Parietal lobe (tissue), 2 donors: ENCODE results near the gene SLC22A6. TPM values are rescaled to one million over a fixed set of nuclear protein-coding genes. Genes with fewer than 3 reads are reported as not detected.

Experiments used
- small RNA-seq: library from RNA; depleted of rRNA; stranded (forward); fragments of <200 nt; gene quantifications from one replicate; pipeline ENCODE3, GENCODE V24; 2014; ENCODE audit warnings: low replicate concordance
- total RNA-seq: library from RNA; depleted of rRNA; stranded (reverse); fragments of >200 nt; gene quantifications from one replicate; pipeline ENCODE4 v1.2.3, GENCODE V29; 2014

The SLC22A6 gene
- total RNA-seq, result 1.3 TPM

GRCh38 chr11:62984451-62984991 lies at the start of gene SLC22A6:
SLC22A6 (minus strand) TSS chr11:62984967; CDS start chr11:62984690, 277 bp downstream.

GRCh38 chr11:63015521-63016215 lies 30.9 kb upstream of the SLC22A6 start, which contains the start of gene SLC22A8:
SLC22A8 (minus strand) TSS chr11:63015841; CDS start chr11:63014958, 883 bp downstream.

Small RNA genes lying within 50 kb of the gene (small RNA-seq; reads per million reads assigned to genes)
- not detected for gene RN7SL259P

Other genes with a start within 250 kb of the SLC22A6 start
- gene ZBTB3, start 230.8 kb downstream of the SLC22A6 start, total RNA-seq, result 13.8 TPM
- 60.1 TPM for gene POLR2G, start 223.4 kb downstream of the SLC22A6 start, total RNA-seq
- gene TAF6L, start 213.6 kb downstream of the SLC22A6 start, total RNA-seq, result 16.0 TPM
- 22.8 TPM for gene TMEM179B, start 197.6 kb downstream of the SLC22A6 start, total RNA-seq
- gene TMEM223, start 193.0 kb downstream of the SLC22A6 start, total RNA-seq, result 15.7 TPM
- 33.2 TPM for gene NXF1, start 179.5 kb downstream of the SLC22A6 start, total RNA-seq
- gene STX5, start 152.9 kb downstream of the SLC22A6 start, total RNA-seq, result 40.1 TPM
- not detected for gene TEX54, start 152.1 kb downstream of the SLC22A6 start, total RNA-seq
- gene WDR74, start 145.4 kb downstream of the SLC22A6 start, total RNA-seq, result 45.7 TPM
- 76.7 TPM for gene SLC3A2, start 104.1 kb downstream of the SLC22A6 start, total RNA-seq
- gene CHRM1, start 63.6 kb downstream of the SLC22A6 start, total RNA-seq, result 12.8 TPM
- not detected for gene SLC22A8, start 30.9 kb upstream of the SLC22A6 start, total RNA-seq
- not detected for gene SLC22A24, start 159.3 kb upstream of the SLC22A6 start, total RNA-seq